Measurements from ENCODE around the gene ITPKB. TPM values are rescaled to one million over a fixed set of nuclear protein-coding genes. Genes with fewer than 3 reads are reported as not detected.

Gene ITPKB
- total RNA-seq, 1 donor from 2014 or later: 29.4 TPM

GRCh38 chr1:226638608-226639007 lies 100.5 kb downstream of the ITPKB start:
- DNase-seq (ENCODE audit: low spot score): no peak

- no peak for DNase-seq (ENCODE audit: low spot score)
Observed at GRCh38 chr1:226638001-226638601, 101.0 kb downstream of the ITPKB start.

DNA sequence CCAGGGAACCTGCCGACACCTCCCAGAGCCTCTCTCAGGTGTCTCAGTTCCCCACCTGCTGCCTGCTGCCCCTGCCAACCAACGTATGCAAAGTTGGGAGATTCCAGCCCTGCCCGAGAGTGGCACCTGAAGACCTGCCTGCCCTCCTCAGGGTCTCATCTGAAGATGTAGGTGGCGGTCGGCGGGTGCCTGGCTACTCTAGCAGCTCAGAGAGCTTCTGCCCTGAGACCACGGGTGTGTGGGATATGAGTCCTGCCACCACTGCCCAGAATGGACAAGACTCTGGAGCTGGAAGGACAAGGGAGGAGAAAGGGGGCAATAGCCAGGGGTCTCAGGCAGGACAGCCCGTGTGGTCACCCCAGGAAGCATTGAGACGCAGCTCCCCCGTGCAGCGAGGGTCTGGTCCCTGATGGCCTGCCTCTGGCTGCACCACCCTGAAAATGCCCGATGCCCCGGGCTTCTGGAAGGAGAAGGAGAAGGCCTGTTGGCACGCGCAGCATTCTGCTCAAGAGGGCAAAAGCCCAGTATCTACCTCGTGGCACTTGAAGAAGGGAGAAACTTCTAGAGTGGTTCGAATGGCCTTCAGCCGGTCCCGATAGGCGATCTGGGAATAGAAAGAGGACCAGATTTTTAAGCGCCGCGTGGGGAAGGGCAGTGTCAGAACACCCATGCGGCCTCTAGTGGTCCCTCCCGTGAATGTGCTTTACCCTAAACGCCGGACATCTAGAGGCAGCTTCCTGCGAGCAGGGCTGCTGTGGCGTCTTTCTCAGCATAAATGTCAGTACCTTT lies 101.7 kb downstream of the ITPKB start:
- DNase-seq (ENCODE audit: low spot score): no peak

DNA sequence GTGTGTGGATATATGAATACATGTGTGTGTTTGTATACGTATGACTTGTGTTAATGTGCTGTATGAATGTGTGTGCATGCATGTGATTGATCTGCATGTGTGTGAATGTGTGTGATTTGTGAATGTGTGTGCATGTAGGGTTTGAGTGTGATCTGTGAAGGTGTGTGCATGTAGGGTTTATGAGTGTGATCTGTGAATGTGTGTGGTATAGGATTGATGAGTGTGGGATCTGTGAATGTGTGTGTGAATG lies 102.3 kb downstream of the ITPKB start:
- no peak for DNase-seq (ENCODE audit: low spot score)

GRCh38 chr1:226635456-226635941 lies 103.6 kb downstream of the ITPKB start:
- no peak for DNase-seq (ENCODE audit: low spot score)

DNA sequence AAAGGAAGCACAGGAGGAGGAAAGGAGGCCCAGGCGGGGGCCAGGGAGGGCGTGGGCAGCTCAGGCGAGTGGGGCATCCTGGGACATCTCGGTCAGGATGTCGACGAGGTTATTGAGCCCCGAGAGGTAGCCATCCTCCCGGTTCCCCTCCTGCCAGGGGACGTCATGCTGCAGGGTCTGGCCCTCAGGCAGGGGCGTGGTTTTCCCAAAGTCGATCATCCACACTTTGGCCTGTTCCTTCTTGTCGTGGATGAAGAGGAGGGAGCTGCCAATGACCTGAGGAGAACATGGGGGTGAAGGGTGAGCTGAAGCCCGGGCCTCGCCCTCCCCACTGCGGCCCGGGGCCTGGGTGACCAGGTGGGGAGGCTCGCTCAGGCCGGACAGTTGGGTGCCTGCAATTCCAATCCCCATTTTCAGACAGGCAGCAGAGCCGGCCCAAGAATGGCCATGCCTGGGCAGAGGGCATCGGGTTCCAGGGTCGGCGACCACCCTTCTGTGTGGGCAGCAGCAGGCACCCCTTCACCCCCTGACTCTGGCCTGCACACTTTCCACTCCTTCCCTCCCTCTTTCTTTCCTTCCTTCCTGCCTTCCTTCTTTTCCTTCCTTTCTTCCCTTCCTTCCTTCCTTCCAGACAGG lies 104.4 kb downstream of the ITPKB start:
- no peak for DNase-seq (ENCODE audit: low spot score)

DNA sequence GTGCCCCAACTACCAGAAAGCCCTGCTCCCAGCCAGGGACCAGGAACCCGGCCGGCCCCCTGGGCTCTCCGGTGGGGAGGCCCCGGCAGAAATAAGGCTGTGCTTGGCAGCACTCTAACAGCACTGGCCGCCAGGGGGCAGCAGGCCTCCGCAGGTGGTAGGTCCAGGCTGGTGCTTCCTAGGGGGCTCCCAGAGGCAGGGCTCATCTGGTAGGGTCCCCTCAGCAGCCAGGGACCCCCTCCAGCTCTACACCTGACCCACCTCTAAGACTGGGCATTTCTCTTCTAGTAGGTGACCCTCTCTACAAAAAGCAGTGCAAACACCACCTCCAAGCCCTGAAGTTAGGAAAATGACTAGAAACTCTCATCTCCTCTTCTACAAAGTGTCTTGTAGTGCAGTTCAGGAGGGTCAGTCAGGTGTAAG lies 104.9 kb downstream of the ITPKB start:
- DNase-seq (ENCODE audit: low spot score): peak; percentile 79

- DNase-seq (ENCODE audit: low spot score): no peak
Observed at GRCh38 chr1:226633541-226634165, 105.4 kb downstream of the ITPKB start.

DNA sequence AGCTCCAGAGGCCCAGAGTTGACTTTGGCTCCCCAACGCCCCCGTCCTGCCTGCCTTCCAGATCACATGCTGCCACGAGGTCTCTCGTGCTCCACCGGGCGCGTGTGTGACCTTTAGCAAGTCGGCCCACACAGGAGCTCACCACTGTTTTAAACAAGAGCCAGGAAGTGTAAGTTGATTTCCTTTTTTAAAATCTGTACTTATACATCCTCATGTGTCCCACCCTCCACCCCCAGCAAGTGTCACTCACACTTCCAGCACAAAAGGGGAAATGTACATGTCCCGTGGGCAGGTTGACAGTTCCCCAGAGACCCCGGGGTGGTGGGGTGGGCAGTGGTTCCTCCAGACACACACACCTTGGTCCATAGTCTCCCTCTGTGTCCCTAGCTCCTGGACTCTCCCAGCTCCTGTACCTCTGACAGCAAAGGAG lies 106.1 kb downstream of the ITPKB start:
- no peak for DNase-seq (ENCODE audit: low spot score)

DNA sequence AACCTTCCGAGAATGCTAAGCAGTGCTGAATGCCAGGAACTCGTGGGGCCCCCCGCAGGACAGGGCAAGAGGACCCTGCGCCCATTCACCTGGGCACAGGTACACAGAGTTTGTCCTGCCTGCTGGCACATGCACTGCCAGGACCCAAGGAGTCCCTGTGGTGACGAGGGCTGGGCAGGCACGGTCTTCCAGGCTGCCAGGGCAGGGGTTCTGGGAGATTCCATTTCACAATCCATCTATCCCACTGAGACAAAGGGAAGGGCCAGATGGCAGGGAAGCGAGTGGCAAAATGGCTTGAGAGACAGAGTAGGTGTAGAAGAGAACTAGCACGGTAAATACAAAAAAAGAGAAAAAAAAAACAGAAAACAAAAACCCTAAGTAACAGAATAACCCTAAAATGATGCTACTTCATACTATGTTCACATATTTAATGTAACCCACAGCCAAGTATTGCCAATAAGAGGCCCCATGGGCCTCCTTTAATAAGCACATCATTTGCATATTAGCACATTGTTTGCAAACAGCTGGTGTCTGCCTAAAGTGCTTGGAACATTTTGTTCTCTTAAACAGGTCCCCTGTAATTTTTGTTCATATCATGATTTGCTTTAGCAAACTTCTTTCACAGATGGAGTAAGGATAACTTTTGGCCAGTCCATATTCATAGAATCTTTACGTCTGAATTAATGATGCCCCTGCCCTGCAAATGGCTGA lies 106.8 kb downstream of the ITPKB start:
- no peak for DNase-seq (ENCODE audit: low spot score)

DNA sequence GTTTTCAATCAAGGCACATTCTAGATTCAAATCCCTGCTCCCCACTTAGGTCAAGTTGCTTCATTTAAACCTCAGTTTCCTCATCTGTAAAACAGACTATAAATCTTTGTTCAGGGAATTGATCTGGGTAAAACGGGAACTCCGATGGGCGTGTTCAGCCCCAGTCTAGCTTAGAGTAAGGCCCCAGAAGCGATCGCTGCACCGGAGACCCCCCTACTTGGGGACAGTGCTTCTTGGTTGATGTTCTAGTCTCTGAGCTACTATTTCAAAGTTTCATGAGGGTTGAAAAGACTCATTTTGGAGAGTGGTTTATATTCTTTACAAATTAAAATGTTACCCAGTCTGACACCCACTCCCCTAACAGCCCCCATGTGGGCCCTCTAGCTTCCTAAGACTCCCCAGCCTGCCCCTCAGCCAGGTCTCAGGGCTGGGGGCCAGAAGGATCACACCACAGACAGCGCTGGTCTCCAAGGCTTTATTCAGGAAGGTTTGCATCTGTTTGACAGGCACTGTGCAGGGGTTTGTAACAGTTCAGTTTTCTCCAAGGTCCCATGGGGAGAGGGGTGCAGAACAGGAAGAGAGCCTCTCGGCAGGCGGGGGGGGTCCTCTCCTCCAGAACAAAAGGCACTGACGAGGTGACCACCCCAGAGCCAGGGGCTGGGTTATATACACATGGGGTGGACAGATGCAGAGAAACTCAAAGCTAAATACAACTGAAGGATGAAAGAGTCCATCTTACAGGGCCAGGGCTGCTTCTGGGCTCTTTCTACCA lies 107.7 kb downstream of the ITPKB start:
- no peak for DNase-seq (ENCODE audit: low spot score)

DNA sequence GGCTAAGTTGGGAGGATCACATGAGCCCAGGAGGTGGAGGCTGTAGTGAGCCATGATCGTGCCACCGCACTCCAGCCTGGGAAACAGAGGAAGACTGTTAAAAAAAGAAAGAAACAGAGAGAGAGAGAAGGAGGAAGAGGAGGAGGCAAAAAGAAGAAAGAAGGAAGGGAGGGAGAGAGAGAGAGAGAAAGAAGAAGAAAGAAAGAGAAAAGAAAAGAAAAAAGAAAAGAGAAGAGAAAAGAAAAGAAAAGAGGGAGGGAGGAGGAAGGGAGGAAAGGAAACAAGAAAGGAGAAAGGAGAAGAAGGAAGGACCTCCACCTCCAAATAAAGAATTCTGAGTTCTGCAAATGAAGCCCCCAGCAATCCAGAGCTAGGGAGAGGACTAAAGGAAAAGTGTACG lies 108.5 kb downstream of the ITPKB start:
- DNase-seq (ENCODE audit: low spot score): no peak

DNA sequence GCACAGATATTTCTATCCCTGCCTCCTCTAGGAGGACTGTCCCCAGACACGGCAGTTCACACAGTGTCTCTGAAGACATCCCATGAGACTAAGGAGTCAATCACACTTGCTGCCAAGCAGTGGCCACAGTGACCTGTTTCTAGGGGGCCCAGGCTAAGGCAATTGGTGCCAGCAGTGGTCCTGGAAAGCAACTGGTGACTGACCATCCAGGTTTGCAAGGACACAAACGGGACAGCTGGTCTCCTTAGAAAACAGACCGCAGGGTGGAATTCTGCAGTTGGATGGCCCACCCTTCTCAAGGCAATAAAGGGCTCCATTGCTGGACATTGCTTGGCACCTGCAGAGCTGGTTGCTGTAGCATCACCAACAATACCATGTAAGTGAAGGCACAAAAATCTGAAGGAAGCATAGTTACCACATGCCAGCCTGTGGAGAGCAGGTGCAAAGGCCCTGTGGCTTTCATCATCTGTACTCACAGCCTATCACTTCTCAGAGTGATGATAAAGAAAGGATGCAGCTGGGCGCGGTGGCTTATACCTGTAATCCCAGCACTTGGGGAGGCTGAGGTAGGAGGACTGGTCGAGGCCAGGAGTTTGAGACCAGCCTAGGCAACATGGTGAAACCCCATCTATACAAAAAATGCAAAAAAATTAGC lies 109.1 kb downstream of the ITPKB start:
- no peak for DNase-seq (ENCODE audit: low spot score)

GRCh38 chr1:226629210-226629895 lies 109.7 kb downstream of the ITPKB start:
- no peak for DNase-seq (ENCODE audit: low spot score)

- no peak for DNase-seq (ENCODE audit: low spot score)
Observed at GRCh38 chr1:226628612-226629155, 110.4 kb downstream of the ITPKB start.

DNA sequence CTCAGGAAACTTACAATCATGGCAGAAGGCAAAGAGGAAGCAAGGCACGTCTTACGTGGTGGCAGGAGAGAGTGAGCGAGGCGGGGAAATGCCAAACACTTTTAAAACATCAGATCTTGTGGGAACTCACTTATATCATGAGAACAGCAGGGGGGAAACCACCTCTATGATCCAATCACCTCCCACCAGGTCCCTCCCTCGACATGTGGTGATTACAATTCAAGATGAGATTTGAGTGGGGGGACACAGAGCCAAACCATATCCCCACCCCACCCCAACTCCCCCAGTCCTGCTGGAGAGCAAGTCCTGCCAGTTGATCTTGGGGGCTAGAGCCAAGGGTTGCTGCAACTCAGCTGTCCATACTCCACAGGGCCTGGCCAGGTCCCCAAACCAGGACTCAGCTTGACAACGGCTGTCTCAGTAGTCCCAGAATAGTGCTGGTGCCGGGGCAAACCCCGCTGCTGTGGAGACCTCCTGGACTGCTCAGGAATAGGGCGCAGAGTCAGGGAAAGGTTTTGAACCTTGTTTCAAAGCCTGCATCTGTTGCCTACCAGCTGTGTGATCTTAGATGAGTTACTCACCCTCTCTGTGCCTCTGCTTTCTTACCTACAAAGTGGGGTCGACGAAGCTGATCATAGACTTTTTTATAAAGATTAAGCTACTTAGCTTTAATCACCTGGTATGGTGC lies 111.0 kb downstream of the ITPKB start:
- DNase-seq (ENCODE audit: low spot score): no peak

DNA sequence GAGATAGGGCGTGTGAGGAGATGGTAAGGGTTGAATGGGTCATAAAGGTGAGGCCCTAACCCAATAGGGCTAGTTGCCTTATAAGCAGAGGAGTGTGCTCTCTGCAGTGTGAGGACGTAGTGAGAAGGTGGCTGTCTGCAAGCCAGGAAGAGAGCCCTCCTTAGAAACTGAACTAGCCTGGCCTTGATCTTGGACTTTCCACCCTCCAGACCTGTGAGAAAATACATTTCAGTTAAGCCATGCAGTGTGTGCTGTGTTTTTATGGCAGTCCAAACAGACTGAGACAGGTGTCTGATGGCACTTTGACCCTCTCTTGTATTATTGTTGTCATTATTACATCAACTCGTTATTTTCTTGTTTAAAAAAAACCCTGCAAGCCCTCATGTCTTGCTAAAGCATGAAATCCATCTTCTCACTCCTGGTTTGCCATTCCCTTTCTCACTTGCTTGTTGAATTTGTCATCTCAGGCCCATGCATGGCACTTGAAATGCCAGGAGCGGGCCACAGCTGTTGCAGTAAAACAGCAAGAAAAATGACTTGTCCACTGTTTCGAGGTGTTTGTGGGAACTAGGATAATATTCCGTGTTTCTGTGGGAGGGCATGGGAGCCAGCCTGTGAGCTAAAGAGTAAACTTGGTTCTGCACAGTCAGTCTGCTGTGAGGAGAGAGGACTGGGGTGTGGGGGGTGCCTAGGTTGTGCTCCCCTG lies 111.9 kb downstream of the ITPKB start:
- DNase-seq (ENCODE audit: low spot score): no peak

DNA sequence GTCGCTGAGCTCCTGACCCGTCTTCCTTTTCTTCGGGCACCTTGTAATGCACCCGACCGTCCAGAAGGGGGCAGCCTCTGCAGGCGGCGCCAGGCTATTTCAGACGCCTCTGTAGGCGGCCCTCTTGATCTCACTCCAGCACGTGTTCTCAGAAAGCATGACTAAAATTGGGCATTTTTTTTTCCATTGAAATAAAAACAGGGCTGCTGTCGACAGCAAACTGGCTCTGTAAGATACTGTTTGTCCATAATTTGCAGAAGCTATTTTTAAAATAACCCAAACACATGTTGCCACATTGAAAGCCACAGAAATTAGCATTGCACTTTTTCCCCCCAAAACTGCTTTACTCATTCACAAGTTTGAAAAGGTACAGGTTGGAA lies 112.5 kb downstream of the ITPKB start:
- DNase-seq (ENCODE audit: low spot score): peak; percentile 83

Measured in ureter (tissue), 1 donor.